Inferior parietal cortex (tissue), 1 donor: ENCODE measurements around the gene CHMP1B.
A peak's percentile ranks its signal among the peaks of the same experiment; 100 is the strongest.

Experiments
- DNase-seq: peaks from one replicate; pipeline ENCODE4 v3.0.0-alpha.2; 2016; ENCODE audit errors: extremely low spot score

The CHMP1B gene

GRCh38 chr18:11902522-11903292 is 51.5 kb downstream of the CHMP1B start:
- peak; percentile 39 for DNase-seq
